ENCODE results near the gene ID1.

DNA sequence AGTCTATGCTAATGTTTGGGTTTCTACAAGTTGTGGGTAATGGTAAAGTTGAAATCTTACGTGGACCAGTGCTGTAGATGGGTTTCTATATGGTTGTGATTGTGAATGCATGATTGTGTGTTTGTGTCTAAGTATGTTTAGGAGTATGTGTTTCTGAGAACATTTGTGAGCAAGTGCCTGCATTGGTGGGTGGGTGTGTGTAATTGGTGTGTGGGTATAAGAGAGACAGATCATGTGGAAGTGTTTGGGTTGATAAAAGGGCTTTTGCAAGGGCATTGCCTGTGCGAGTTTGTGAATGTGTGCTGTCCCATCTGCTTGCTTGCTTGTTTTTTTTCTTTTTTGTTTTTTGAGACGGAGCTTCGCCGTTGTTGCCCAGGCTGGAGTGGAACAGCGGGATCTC, 25.8 kb upstream of the ID1 start:
- TF ChIP-seq TCF12 (IDR thresholded peaks at IDR 0.05) (no peak), TCF12 (CRISPR knock-in tag; IDR thresholded peaks at IDR 0.05) (no peak), ZNF430 (CRISPR knock-in tag; IDR thresholded peaks at IDR 0.05) (no peak), SYNCRIP (IDR thresholded peaks at IDR 0.05; ENCODE audit: insufficient read depth, low read depth, low read length) (no peak)

Data from HepG2 (cell line).